Measurements from ENCODE around the gene UROS.

UROS gene

GRCh38 chr10:125822878-125823662, at the start of gene UROS, which contains the start of gene BCCIP:
UROS (minus strand) TSS chr10:125823258; CDS start chr10:125816499, 6,759 bp downstream.
BCCIP (plus strand) TSS chr10:125823546; CDS start chr10:125823558, 12 bp downstream.
- DNase-seq: peak; percentile 45

GRCh38 chr10:125871338-125871737, 48.3 kb upstream of the UROS start:
- DNase-seq: no peak

- no peak for DNase-seq
Observed at GRCh38 chr10:125868372-125868975, 45.4 kb upstream of the UROS start.

GRCh38 chr10:125866421-125867029, 43.5 kb upstream of the UROS start:
- DNase-seq: no peak

- no peak for DNase-seq
Observed at GRCh38 chr10:125865120-125865519, 42.1 kb upstream of the UROS start.

GRCh38 chr10:125859128-125859817, 36.2 kb upstream of the UROS start:
- DNase-seq: no peak

GRCh38 chr10:125857185-125857760, 34.2 kb upstream of the UROS start:
- DNase-seq: no peak

- no peak for DNase-seq
Observed at GRCh38 chr10:125852487-125852886, 29.4 kb upstream of the UROS start.

- DNase-seq: no peak
Observed at GRCh38 chr10:125850766-125851731, 28.0 kb upstream of the UROS start.

- DNase-seq: no peak
Observed at GRCh38 chr10:125849448-125849847, 26.4 kb upstream of the UROS start.

GRCh38 chr10:125848857-125849256, 25.8 kb upstream of the UROS start:
- DNase-seq: no peak

GRCh38 chr10:125848371-125848770, 25.3 kb upstream of the UROS start:
- DNase-seq: no peak

GRCh38 chr10:125846894-125847293, 23.8 kb upstream of the UROS start:
- DNase-seq: no peak

- no peak for DNase-seq
Observed at GRCh38 chr10:125845617-125846016, 22.6 kb upstream of the UROS start.

- DNase-seq: no peak
Observed at GRCh38 chr10:125844751-125845221, 21.7 kb upstream of the UROS start.

GRCh38 chr10:125843603-125844329, 20.7 kb upstream of the UROS start:
- DNase-seq: no peak

- no peak for DNase-seq
Observed at GRCh38 chr10:125840955-125841354, 17.9 kb upstream of the UROS start.

- DNase-seq: no peak
Observed at GRCh38 chr10:125840406-125840805, 17.3 kb upstream of the UROS start.

GRCh38 chr10:125838802-125839575, 15.9 kb upstream of the UROS start:
- no peak for DNase-seq

- no peak for DNase-seq
Observed at GRCh38 chr10:125836746-125837145, 13.7 kb upstream of the UROS start.

Measured in NCI-H1417 treated with DMSO at 0.1 percent for 48 hours (cell line).